ENCODE data around the gene MACROD2.

MACROD2 gene

GRCh38 chr20:15840636-15841301, 1845.5 kb downstream of the MACROD2 start:
- Histone ChIP-seq H3K4me2 (ENCODE audit: low read depth, low read length, poor library complexity, severe bottlenecking) (no peak overlapping the region), H3K27ac (ENCODE audit: low read depth, low read length) (no peak overlapping the region), H3K36me3 (ENCODE audit: low read length) (no peaks in the 10 kb centered on the region), H3K27me3 (ENCODE audit: low read length) (no peaks in the 10 kb centered on the region), H2AFZ (ENCODE audit: low read depth, low read length, severe bottlenecking) (no peak overlapping the region), H3F3A (ENCODE audit: insufficient read depth) (no peaks in the 10 kb centered on the region), H3K9me3 (ENCODE audit: insufficient read depth, low read length) (no peaks in the 10 kb centered on the region), H3K9me2 (replicated peaks; ENCODE audit: insufficient read depth, low read length) (no peaks in the 10 kb centered on the region), H3K79me2 (ENCODE audit: insufficient read depth, low read length) (no peaks in the 10 kb centered on the region), H4K20me1 (ENCODE audit: low read depth, low read length) (no peaks in the 10 kb centered on the region), H3K4me3 (ENCODE audit: insufficient read depth, low read length, poor library complexity, severe bottlenecking) (no peak overlapping the region), H3K9ac (ENCODE audit: low read length) (no peak overlapping the region)
- no peak for TF ChIP-seq CTCF (IDR thresholded peaks at IDR 0.05; ENCODE audit: insufficient read depth, low read length, poor library complexity, severe bottlenecking)
- no peak for TF ChIP-seq EZH2phosphoT487 (conservative IDR thresholded peaks at IDR 0.05; ENCODE audit: low read length)

- Histone ChIP-seq H3K9me3 (ENCODE audit: insufficient read depth, low read length) (no peaks in the 10 kb centered on the region), H2AFZ (ENCODE audit: low read depth, low read length, severe bottlenecking) (no peak overlapping the region)
- TF ChIP-seq CTCF (IDR thresholded peaks at IDR 0.05; ENCODE audit: insufficient read depth, low read length, poor library complexity, severe bottlenecking) (no peak), EZH2phosphoT487 (conservative IDR thresholded peaks at IDR 0.05; ENCODE audit: low read length) (no peak)
Observed at GRCh38 chr20:15842872-15843271, 1847.6 kb downstream of the MACROD2 start.

GRCh38 chr20:15843777-15844176, 1848.5 kb downstream of the MACROD2 start:
- Histone ChIP-seq H3K4me2 (ENCODE audit: low read depth, low read length, poor library complexity, severe bottlenecking) (no peak overlapping the region), H4K20me1 (ENCODE audit: low read depth, low read length) (no peaks in the 10 kb centered on the region), H3K27ac (ENCODE audit: low read depth, low read length) (no peak overlapping the region), H3K9ac (ENCODE audit: low read length) (no peak overlapping the region), H3K36me3 (ENCODE audit: low read length) (no peaks in the 10 kb centered on the region), H2AFZ (ENCODE audit: low read depth, low read length, severe bottlenecking) (no peak overlapping the region), H3K79me2 (ENCODE audit: insufficient read depth, low read length) (no peaks in the 10 kb centered on the region), H3K4me3 (ENCODE audit: insufficient read depth, low read length, poor library complexity, severe bottlenecking) (no peak overlapping the region), H3K27me3 (ENCODE audit: low read length) (no peaks in the 10 kb centered on the region), H3K9me3 (ENCODE audit: insufficient read depth, low read length) (no peaks in the 10 kb centered on the region), H3F3A (ENCODE audit: insufficient read depth) (no peaks in the 10 kb centered on the region), H3K9me2 (replicated peaks; ENCODE audit: insufficient read depth, low read length) (no peaks in the 10 kb centered on the region)
- no peak for TF ChIP-seq EZH2phosphoT487 (conservative IDR thresholded peaks at IDR 0.05; ENCODE audit: low read length)
- no peak for TF ChIP-seq CTCF (IDR thresholded peaks at IDR 0.05; ENCODE audit: insufficient read depth, low read length, poor library complexity, severe bottlenecking)

More at GRCh38 chr20:15842872-15843271, 1847.6 kb downstream of the MACROD2 start:
- H3K27me3 ChIP-seq (ENCODE audit: low read length) = no peaks in the 10 kb centered on the region
- H3K9ac ChIP-seq (ENCODE audit: low read length) = no peak overlapping the region
- no peak overlapping the region for H3K4me2 ChIP-seq (ENCODE audit: low read depth, low read length, poor library complexity, severe bottlenecking)
- no peaks in the 10 kb centered on the region for H3K79me2 ChIP-seq (ENCODE audit: insufficient read depth, low read length)
- no peaks in the 10 kb centered on the region for H4K20me1 ChIP-seq (ENCODE audit: low read depth, low read length)
- H3K27ac ChIP-seq (ENCODE audit: low read depth, low read length) = no peak overlapping the region
- H3K4me3 ChIP-seq (ENCODE audit: insufficient read depth, low read length, poor library complexity, severe bottlenecking) = no peak overlapping the region
- H3F3A ChIP-seq (ENCODE audit: insufficient read depth) = no peaks in the 10 kb centered on the region
- no peaks in the 10 kb centered on the region for H3K36me3 ChIP-seq (ENCODE audit: low read length)
- no peaks in the 10 kb centered on the region for H3K9me2 ChIP-seq (replicated peaks; ENCODE audit: insufficient read depth, low read length)
